NB4 (cell line): Measurements from ENCODE around the gene PTOV1.

Experiments used
- CTCF ChIP-seq: IDR thresholded peaks from one replicate; pipeline ENCODE4 v1.5.1; 2012; ENCODE audit warnings: low read depth, low read length
- MYC ChIP-seq: IDR thresholded peaks from 2 replicates; pipeline ENCODE4 v1.6.1; 2011; ENCODE audit warnings: low read depth, low read length
- POLR2A ChIP-seq: IDR thresholded peaks from 2 replicates; pipeline ENCODE4 v1.6.1; 2011; ENCODE audit warnings: mild to moderate bottlenecking; ENCODE audit not compliant: insufficient read length; ENCODE audit errors: extremely low read depth

GRCh38 chr19:49875857-49876421 lies 25.0 kb downstream of the PTOV1 start:
- TF ChIP-seq CTCF (no peak), POLR2A (peak; percentile 43), MYC (no peak)
